Activated naive CD8-positive, alpha-beta T cell treated with anti-CD3 and anti-CD28 coated beads, Interleukin-2, amount 10 ng/mL, durations not matched to agents 7 days and 5 days (primary cell): ENCODE data around the gene NASP. TPM values are rescaled to one million over a fixed set of nuclear protein-coding genes. Genes with fewer than 3 reads are reported as not detected.

Source experiments
- ATAC-seq: fragments of 150-1000 bp; cut with Tn5 transposase; one replicate; pipeline ENCODE4 v1.10.0; 2021; ENCODE audit warnings: low read depth, moderate library complexity
- POLR2A ChIA-PET: fragments of 350-600 bp; sonication (Branson Sonifier 250); formaldehyde crosslinking; loops from one replicate; lab custom pipeline; 2021; ENCODE audit warnings: antibody characterized with exemption; lab: Charles Lee
- DNase-seq: peaks from one replicate; pipeline ENCODE4 v3.0.0; 2021
- H3K27ac Mint-ChIP-seq: one replicate; pipeline ENCODE4 v1.8.0; 2022; ENCODE audit warnings: mild to moderate bottlenecking, mixed read lengths
- H3K27me3 Mint-ChIP-seq: one replicate; pipeline ENCODE4 v1.8.0; 2022; ENCODE audit warnings: mild to moderate bottlenecking, moderate library complexity, mixed read lengths
- H3K36me3 Mint-ChIP-seq: one replicate; pipeline ENCODE4 v1.8.0; 2021; ENCODE audit warnings: mild to moderate bottlenecking, mixed read lengths
- H3K4me1 Mint-ChIP-seq: one replicate; pipeline ENCODE4 v1.8.0; 2021; ENCODE audit warnings: mixed read lengths
- H3K4me3 Mint-ChIP-seq: one replicate; pipeline ENCODE4 v1.8.0; 2022; ENCODE audit warnings: mild to moderate bottlenecking, moderate library complexity, mixed read lengths
- H3K9me3 Mint-ChIP-seq: one replicate; pipeline ENCODE4 v1.8.0; 2021; ENCODE audit warnings: mixed read lengths
- total RNA-seq, 2 experiments: library from RNA; stranded (reverse); gene quantifications; one replicate each; pipeline ENCODE4 v1.2.3, GENCODE V29; 2021

The NASP gene
- total RNA-seq, 2 experiments from 2014 or later, result 184 to 188 TPM

DNA sequence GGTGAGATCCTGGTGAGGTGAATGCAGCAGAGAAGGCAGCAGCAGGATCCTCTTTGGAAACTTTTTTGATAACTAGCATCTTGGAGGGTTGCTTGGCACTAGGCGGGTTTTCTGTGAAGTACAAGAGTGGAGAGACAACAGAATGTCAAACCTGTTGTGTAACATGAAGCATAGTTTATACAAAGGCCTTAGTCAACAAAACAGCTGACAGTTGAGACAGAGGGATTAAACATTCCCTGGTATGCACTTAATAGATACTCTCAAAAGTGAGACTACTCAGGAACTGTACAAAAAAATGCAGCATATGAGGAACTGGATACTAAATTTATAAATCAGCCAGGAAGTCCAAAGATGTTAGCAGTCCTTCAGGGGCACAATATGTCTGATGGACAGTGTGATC lies 56.5 kb downstream of the NASP start:
- Mint-ChIP-seq H3K27me3 (no peaks in the 10 kb centered on the region), H3K4me3 (no peak overlapping the region), H3K9me3 (no peaks in the 10 kb centered on the region), H3K36me3 (peaks cover 11% of the 10 kb centered on the region), H3K27ac (no peak overlapping the region), H3K4me1 (peaks cover 1% of the 10 kb centered on the region)
- no peak for DNase-seq
- POLR2A ChIA-PET, result no interaction called here
- ATAC-seq, result no peak

DNA sequence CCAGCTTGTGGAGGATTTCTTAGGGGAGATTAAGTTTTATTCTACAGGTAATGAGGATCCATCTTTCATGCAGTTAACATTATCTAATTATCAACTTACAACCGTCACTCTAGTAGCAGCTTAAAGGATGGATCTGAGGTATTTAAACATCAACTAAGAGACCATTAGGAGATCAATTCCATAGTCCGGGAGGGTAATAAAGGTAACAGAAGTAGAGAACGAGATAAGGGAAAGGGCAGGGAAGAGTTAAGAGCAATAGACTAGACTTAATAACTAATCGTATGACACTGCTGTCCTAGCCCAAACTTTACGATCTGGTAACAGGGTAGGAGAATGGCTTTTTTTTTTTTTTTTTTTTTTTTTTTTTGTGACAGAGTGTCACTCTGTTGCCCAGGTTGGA lies 59.5 kb downstream of the NASP start:
- no peaks in the 10 kb centered on the region for H3K27me3 Mint-ChIP-seq
- ATAC-seq (no peak), DNase-seq (no peak)
- H3K27ac Mint-ChIP-seq, result no peak overlapping the region
- no peak overlapping the region for H3K4me3 Mint-ChIP-seq
- H3K36me3 Mint-ChIP-seq, result peaks cover 15% of the 10 kb centered on the region
- peaks cover 1% of the 10 kb centered on the region for H3K4me1 Mint-ChIP-seq
- POLR2A ChIA-PET, result interaction anchor here (0.5 kb wide), 1 partner anchor 556 kb away, joined by 3 read pairs; no protein-coding TSS in a partner anchor
- H3K9me3 Mint-ChIP-seq, result no peaks in the 10 kb centered on the region

DNA sequence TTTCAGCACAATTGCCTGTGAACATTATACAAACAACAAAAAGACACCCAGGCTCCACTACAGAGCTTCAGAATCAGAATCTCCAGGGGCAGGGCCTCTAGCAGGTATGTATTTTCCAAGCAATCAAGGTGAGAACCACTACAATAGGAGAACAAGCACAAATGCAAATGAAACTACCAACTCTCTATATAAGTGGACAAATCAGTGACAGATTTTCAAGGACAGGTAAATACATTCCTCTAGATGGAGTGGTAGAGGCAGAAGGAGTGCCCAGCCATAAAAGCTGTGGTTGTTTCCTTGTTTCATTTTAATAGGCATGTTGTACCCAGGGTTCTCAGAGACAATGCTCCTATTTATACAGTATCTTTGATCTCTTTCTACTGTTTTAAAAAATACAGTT lies 60.1 kb downstream of the NASP start:
- DNase-seq, result no peak
- Mint-ChIP-seq H3K4me3 (no peak overlapping the region), H3K27me3 (no peaks in the 10 kb centered on the region), H3K36me3 (peaks cover 15% of the 10 kb centered on the region), H3K9me3 (no peaks in the 10 kb centered on the region), H3K4me1 (peaks cover 1% of the 10 kb centered on the region), H3K27ac (no peak overlapping the region)
- POLR2A ChIA-PET, result no interaction called here
- ATAC-seq, result no peak

DNA sequence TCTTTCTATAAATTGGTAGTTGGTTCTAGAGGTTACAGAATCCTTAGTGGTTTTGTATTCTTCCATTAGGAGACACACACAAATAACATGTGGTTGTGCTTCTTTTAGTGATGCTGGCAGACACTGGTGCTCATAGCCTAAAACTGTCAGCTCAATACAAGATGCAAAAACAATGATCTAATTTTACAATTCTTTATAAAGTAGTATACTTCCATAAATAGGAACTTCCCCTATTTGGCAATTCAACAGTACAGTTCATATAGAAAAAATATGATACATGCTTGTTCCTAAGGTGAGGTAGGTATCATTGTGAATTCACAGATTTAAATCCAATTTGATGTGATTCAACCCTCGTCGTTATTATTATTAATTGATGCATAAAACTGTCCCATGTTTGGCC lies 60.8 kb downstream of the NASP start:
- no peaks in the 10 kb centered on the region for H3K27me3 Mint-ChIP-seq
- ATAC-seq (no peak), DNase-seq (no peak)
- H3K27ac Mint-ChIP-seq, result no peak overlapping the region
- H3K4me3 Mint-ChIP-seq, result no peak overlapping the region
- no peaks in the 10 kb centered on the region for H3K9me3 Mint-ChIP-seq
- POLR2A ChIA-PET, result no interaction called here
- H3K36me3 Mint-ChIP-seq, result peaks cover 16% of the 10 kb centered on the region
- peaks cover 1% of the 10 kb centered on the region for H3K4me1 Mint-ChIP-seq

DNA sequence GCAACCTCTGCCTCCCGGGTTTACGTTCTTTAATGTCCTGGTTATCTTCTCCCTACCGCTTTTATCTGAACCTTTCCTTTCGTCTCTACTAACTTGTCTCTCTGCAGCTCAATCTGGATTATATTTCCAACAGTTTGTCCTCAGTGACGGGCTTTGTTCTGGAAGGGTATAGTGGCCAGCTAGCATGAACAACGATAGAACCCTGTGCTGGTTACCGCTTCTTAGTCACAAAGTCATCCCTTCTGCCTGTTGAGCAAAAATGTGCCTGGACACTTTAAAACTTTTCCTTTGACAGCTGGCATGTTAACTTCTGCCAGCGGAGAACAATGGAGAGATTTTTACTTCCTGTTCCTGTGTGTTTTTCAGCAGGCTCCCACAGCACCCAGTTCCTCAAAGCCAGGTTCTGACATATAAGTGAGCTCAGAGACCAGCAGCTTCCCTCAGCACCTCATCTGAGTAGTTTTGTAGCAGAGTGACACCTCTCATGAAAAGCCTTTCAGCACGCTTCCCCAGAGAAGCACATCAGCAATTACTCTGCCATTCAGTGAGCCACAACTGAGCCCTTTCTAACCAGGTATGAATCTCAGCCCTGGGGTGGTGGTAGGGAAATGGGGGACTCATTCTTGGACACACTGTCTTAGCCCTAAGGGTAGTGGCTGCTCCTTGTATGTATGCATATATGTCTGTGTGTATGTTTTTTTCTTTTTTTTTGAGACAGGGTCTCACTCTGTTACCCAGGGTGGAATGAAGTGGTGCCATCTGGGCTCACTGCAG lies 63.6 kb downstream of the NASP start:
- Mint-ChIP-seq H3K27me3 (no peaks in the 10 kb centered on the region), H3K4me1 (peaks cover 3% of the 10 kb centered on the region), H3K9me3 (no peaks in the 10 kb centered on the region), H3K27ac (no peak overlapping the region), H3K4me3 (no peak overlapping the region), H3K36me3 (peaks cover 14% of the 10 kb centered on the region)
- no peak for ATAC-seq
- DNase-seq, result no peak
- POLR2A ChIA-PET, result no interaction called here

DNA sequence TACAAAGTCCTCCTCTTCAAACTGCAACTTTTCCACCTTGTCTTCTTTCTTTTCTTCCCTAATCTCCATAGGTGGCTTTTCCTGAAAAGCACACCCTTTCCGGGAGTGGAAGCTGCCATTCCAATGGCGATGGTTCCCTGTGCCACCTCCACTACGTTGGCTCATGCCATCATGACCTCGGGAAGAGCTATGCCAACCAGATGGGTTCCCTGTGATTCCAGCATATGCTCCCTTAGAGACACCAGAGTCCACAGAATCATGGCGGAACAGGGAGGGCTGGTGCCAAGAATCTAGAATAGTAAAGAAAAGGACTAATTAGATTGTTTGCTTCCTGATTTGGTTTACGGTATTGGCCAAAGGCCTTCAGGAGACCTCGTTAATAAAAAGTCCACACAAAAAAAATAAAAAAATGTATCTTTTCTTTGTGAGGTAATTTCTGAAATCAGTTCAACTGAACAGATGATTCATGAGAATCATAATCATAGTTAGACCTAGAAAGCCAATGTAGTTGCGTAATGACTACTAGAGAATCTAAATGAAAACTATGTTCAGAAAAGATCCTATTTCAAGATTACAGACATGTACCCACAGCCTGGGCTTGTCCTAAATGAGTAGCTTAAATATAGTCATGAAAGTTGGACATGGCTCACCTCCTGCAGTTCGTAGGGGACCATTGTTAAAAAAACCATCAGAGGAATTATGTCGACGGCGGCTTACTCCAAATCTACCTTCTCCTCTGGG lies 70.9 kb downstream of the NASP start:
- Mint-ChIP-seq H3K27me3 (no peaks in the 10 kb centered on the region), H3K4me1 (peaks cover 4% of the 10 kb centered on the region), H3K27ac (no peak overlapping the region), H3K4me3 (no peak overlapping the region), H3K36me3 (peaks cover 28% of the 10 kb centered on the region), H3K9me3 (no peaks in the 10 kb centered on the region)
- POLR2A ChIA-PET, result no interaction called here
- DNase-seq, result no peak
- ATAC-seq, result no peak

DNA sequence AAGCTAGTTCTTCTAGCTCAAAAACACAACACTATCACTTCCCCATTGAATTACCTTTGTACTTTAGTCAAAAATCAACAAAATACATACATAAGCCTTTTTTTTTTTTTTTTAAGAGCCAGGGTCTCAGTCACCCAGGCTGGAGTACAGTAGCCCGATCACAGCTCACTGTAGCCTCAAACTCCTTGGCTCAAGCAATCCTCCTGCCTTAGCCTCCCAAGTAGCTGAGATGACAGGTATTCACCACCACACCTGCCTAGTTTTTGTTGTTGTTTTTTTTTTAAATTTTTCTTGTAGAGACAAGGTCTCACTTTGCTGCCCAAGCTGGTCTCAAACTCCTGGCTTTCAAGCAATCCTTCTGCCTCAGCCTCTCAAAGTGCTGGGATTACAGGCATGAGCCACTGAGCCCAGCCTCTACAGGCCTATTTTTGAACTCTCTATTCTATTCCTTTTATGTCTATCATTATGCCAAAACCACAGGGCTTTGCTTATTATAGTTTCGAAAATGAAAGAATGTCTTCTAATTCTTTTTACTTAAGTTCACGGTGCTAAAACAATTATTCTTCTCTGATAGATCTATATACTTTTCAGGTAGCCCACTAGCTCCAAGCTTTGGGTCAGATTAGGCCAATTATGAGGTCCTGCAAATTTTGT lies 72.9 kb downstream of the NASP start:
- Mint-ChIP-seq H3K27ac (no peak overlapping the region), H3K9me3 (no peaks in the 10 kb centered on the region), H3K36me3 (peaks cover 28% of the 10 kb centered on the region), H3K4me3 (no peak overlapping the region), H3K27me3 (no peaks in the 10 kb centered on the region), H3K4me1 (peaks cover 4% of the 10 kb centered on the region)
- no peak for ATAC-seq
- POLR2A ChIA-PET, result no interaction called here
- no peak for DNase-seq

DNA sequence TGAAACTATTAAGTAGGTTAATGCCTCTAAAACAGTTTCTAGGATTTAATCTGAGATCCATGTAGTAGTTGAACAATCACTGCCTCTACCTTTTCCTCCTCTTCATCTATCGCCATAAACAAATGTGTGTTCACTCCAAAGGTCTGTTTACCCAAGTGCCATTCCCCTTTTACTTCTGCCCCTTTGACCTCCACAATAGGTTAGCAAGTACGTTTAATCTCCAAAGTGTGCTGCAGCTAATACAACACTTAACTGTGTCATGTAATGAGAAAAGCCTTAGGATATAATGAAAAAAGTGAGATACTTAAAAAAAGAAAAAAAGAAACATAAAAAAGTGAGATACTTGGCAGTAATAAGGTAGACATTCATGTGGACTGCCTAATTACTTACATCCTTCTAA lies 74.3 kb downstream of the NASP start:
- H3K27me3 Mint-ChIP-seq, result no peaks in the 10 kb centered on the region
- DNase-seq (no peak), ATAC-seq (no peak)
- POLR2A ChIA-PET, result no interaction called here
- peaks cover 21% of the 10 kb centered on the region for H3K36me3 Mint-ChIP-seq
- no peak overlapping the region for H3K4me3 Mint-ChIP-seq
- H3K9me3 Mint-ChIP-seq, result no peaks in the 10 kb centered on the region
- H3K27ac Mint-ChIP-seq, result no peak overlapping the region
- H3K4me1 Mint-ChIP-seq, result peaks cover 4% of the 10 kb centered on the region

DNA sequence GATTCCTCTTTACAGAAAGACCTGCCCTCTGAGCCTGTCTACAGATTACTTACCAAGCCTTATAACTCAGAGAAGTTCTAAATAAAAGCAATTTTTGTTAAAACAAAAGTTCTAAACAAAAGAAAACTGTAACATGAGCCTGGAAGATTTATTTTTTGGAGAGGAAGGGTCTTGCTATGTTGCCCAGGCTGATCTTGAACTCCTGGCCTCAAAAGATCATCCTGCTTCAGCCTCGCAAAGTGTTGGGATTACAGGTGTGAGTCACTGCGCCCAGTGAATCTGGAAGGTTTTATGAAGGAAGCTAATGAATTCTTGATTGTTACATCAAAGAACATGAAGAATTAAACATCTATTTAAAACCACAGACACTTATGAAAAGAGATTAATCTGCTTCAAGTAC lies 75.4 kb downstream of the NASP start:
- ATAC-seq, result no peak
- H3K4me1 Mint-ChIP-seq, result peaks cover 4% of the 10 kb centered on the region
- H3K27me3 Mint-ChIP-seq, result no peaks in the 10 kb centered on the region
- no peak overlapping the region for H3K4me3 Mint-ChIP-seq
- DNase-seq, result no peak
- peaks cover 25% of the 10 kb centered on the region for H3K36me3 Mint-ChIP-seq
- no peaks in the 10 kb centered on the region for H3K9me3 Mint-ChIP-seq
- POLR2A ChIA-PET, result no interaction called here
- no peak overlapping the region for H3K27ac Mint-ChIP-seq

DNA sequence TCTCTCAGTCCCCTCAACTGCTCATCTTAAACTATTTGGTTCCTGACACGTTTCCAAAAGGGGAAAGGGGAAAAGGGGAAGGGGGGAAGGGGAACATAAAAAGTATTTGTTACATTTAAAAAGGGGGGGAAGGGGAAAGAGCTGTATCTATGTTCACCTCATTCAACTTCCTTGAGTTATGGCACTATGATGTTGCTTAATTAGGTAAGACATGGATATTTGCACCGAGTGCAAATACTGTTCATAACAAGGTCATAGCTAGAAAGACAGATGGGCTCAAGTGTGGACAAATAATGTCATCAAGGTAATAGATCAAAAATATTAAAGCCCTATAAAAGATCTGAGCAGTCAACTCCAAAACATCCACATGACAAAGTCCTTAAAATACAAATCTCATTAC lies 76.5 kb downstream of the NASP start:
- peaks cover 21% of the 10 kb centered on the region for H3K36me3 Mint-ChIP-seq
- no peaks in the 10 kb centered on the region for H3K27me3 Mint-ChIP-seq
- no peak for DNase-seq
- POLR2A ChIA-PET, result no interaction called here
- H3K4me3 Mint-ChIP-seq, result no peak overlapping the region
- no peak for ATAC-seq
- no peak overlapping the region for H3K27ac Mint-ChIP-seq
- peaks cover 1% of the 10 kb centered on the region for H3K4me1 Mint-ChIP-seq
- H3K9me3 Mint-ChIP-seq, result no peaks in the 10 kb centered on the region

DNA sequence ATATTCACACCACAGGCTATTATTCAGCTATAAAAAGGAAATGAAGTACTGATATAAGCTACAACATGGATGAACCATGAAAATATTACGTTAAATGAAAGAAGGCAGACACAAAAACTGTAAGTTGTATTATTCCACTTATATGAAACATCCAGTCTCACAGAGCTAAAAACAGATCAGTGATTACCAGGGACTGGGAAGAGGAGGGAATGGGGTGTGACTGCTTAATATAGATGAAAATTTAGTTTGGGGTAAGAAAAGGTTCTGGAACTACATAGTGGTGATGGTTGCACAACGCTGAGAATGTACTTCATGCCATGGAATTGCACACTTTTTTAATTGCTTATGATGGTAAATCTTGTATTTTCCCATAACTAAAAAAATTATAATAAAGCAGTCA lies 83.0 kb downstream of the NASP start:
- Mint-ChIP-seq H3K4me1 (peaks cover 3% of the 10 kb centered on the region), H3K9me3 (no peaks in the 10 kb centered on the region), H3K27ac (no peak overlapping the region), H3K4me3 (no peak overlapping the region), H3K36me3 (peaks cover 17% of the 10 kb centered on the region), H3K27me3 (no peaks in the 10 kb centered on the region)
- no peak for ATAC-seq
- POLR2A ChIA-PET, result no interaction called here
- DNase-seq, result no peak

DNA sequence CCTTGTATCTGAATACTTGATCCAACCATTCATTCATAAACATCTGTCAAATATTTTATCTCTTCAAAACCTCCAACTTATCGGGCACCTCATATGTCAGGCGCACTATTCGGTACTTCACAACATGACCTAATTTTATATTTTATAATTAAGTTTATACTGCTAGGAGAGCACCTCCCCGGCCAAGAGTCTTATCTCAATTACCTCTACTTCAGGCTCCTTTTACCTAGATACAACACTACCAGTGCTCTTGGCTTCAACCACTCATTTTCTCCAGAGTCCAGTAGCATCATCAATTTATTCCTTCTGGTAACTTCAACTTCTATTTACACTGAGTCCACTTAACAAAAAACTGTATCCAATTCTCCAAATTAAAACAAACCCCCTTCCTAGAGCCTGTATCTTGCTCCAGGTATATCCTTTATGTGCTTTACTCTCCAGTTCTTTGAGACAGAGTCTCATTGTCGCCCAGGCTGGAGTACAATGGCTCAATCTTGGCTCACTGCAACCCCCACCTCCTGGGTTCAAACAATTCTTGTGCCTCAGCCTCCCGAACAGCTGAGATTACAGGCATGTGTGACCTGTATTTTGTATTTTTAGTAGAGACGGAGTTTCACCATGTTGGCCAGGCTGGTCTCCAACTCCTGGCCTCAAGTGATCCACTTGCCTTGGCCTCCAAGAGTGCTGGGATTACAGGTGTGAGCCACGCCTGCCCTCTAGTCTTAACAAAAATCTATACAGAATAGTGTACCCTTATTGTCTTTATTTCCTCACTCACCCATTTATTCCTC lies 83.7 kb downstream of the NASP start:
- no peaks in the 10 kb centered on the region for H3K27me3 Mint-ChIP-seq
- H3K4me3 Mint-ChIP-seq, result no peak overlapping the region
- POLR2A ChIA-PET, result no interaction called here
- no peak overlapping the region for H3K27ac Mint-ChIP-seq
- peaks cover 19% of the 10 kb centered on the region for H3K36me3 Mint-ChIP-seq
- H3K9me3 Mint-ChIP-seq, result no peaks in the 10 kb centered on the region
- DNase-seq (no peak), ATAC-seq (no peak)
- peaks cover 3% of the 10 kb centered on the region for H3K4me1 Mint-ChIP-seq
